Stimulated activated CD8-positive, alpha-beta memory T cell treated with anti-CD3 and anti-CD28 coated beads, Interleukin-2, amount 100 ng/mL, for 48 hours (primary cell): ENCODE data around the gene CACNA1E.

Experiments
- DNase-seq, 2 donors: peaks; one replicate each; pipeline ENCODE4 v3.0.0-alpha.2; 2020; ENCODE audit warnings: low read depth in 2 of 2

CACNA1E gene

GRCh38 chr1:181767001-181767708, 283.8 kb downstream of the CACNA1E start:
- DNase-seq, result no peak

GRCh38 chr1:181768211-181768929, 285.1 kb downstream of the CACNA1E start:
- no peak for DNase-seq

- no peak for DNase-seq
Measured at GRCh38 chr1:181768930-181769280, 285.6 kb downstream of the CACNA1E start.

- DNase-seq, result no peak
Measured at GRCh38 chr1:181769846-181770245, 286.5 kb downstream of the CACNA1E start.

GRCh38 chr1:181772714-181773113, 289.4 kb downstream of the CACNA1E start:
- DNase-seq, result no peak

GRCh38 chr1:181776044-181776443, 292.7 kb downstream of the CACNA1E start:
- no peak for DNase-seq

GRCh38 chr1:181777286-181777685, 294.0 kb downstream of the CACNA1E start:
- no peak for DNase-seq

- no peak for DNase-seq
Measured at GRCh38 chr1:181777812-181778211, 294.5 kb downstream of the CACNA1E start.

- DNase-seq, result no peak
Measured at GRCh38 chr1:181778640-181779260, 295.4 kb downstream of the CACNA1E start.

- DNase-seq, result no peak
Measured at GRCh38 chr1:181779343-181779742, 296.0 kb downstream of the CACNA1E start.

- no peak for DNase-seq
Measured at GRCh38 chr1:181783208-181783607, 299.9 kb downstream of the CACNA1E start.

GRCh38 chr1:181784039-181784683, 300.8 kb downstream of the CACNA1E start:
- DNase-seq, result no peak

GRCh38 chr1:181789395-181789794, 306.1 kb downstream of the CACNA1E start:
- DNase-seq, result no peak

GRCh38 chr1:181791721-181792120, 308.4 kb downstream of the CACNA1E start:
- no peak for DNase-seq

GRCh38 chr1:181793831-181794230, 310.5 kb downstream of the CACNA1E start:
- DNase-seq, result no peak

- DNase-seq, result no peak
Measured at GRCh38 chr1:181794332-181794731, 311.0 kb downstream of the CACNA1E start.

- DNase-seq, result no peak
Measured at GRCh38 chr1:181798191-181798926, 315.0 kb downstream of the CACNA1E start.

GRCh38 chr1:181801617-181802016, 318.3 kb downstream of the CACNA1E start:
- DNase-seq, result no peak

GRCh38 chr1:181802466-181802865, 319.1 kb downstream of the CACNA1E start:
- DNase-seq, result no peak

- DNase-seq, result no peak
Measured at GRCh38 chr1:181803421-181803820, 320.1 kb downstream of the CACNA1E start.

- DNase-seq, result no peak
Measured at GRCh38 chr1:181804989-181805388, 321.7 kb downstream of the CACNA1E start.

- DNase-seq, result no peak
Measured at GRCh38 chr1:181806746-181807145, 323.4 kb downstream of the CACNA1E start.
